ENCODE data around the gene STXBP6. TPM values are rescaled to one million over a fixed set of nuclear protein-coding genes. Genes with fewer than 3 reads are reported as not detected.

STXBP6 gene
- total and polyA plus RNA-seq, 2 of the 13 experiments (the other 11 are each of a cell fraction or from before 2014, with no cell fraction given), result 35.3 to 42.8 TPM

DNA sequence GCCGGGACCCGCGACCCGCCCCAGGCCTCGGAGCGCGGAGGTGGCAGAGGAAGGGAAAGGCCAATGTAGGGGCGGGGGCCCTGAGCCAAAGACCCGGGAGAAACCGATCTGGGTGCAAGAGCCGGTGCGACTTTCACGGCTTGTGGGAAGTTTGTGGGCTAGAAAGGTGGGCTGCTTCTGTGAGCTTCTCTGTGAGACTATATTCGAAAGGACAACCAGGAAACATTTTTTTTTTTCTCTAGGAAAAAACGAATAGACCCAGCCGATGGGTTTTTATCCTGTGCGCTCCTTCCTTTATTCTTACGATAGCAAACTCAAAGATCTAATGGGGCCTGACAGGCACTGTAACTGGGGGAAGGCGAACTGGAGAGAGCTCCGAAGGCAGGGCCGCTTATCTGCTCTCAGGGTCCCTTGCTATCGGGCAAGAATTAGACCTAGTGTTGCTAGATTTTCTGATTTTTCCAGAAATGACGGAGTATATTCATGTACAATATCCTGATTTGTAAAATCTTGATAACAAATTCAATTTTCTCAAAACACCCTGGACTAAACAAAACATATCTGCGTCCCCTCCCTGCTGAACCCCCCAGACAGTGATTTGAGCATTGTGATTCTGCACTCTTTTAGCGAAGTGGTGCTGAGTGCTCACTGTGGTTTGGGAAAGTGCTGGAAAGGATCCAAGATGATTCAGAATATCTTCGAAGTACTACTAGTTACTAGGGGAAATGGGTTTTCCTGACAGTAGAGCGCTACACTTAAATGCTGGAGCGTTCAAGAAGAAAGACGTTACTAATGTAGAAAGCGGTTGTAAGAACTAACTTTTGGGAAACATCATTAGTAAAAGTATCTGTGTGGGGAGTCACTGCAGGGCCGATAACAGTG, 563 bp upstream of the STXBP6 start (continued):
- TF ChIP-seq ZNF256 (CRISPR knock-in tag; conservative IDR thresholded peaks at IDR 0.05) (no peak), NFKBIZ (CRISPR knock-in tag; IDR thresholded peaks at IDR 0.05) (no peak), HOXA3 (CRISPR knock-in tag; IDR thresholded peaks at IDR 0.05) (peak; percentile 12; the same call in 1 of the 2 replicates), SOX6 (IDR thresholded peaks at IDR 0.05) (no peak), SOX6 (CRISPR knock-in tag; IDR thresholded peaks at IDR 0.05) (no peak), CREB1 (IDR thresholded peaks at IDR 0.05) (no peak), CREB1 (CRISPR knock-in tag; IDR thresholded peaks at IDR 0.05) (no peak), ARNT (IDR thresholded peaks at IDR 0.05) (no peak), FOXO1 (CRISPR knock-in tag; IDR thresholded peaks at IDR 0.05) (no peak), ZNF180 (CRISPR knock-in tag; IDR thresholded peaks at IDR 0.05; ENCODE audit: borderline replicate concordance, low read depth) (0 out of 2 replicates have a peak, but pooled peaks have one; percentile 59), DR1 (CRISPR knock-in tag; IDR thresholded peaks at IDR 0.05) (no peak; the same call in 1 of the 2 replicates), NCOA5 (CRISPR knock-in tag; IDR thresholded peaks at IDR 0.05) (no peak), ZNF7 (CRISPR knock-in tag; IDR thresholded peaks at IDR 0.05) (no peak), TBX2 (CRISPR knock-in tag; IDR thresholded peaks at IDR 0.05; ENCODE audit: borderline replicate concordance) (no peak; the same call in 1 of the 2 replicates), IRF2 (CRISPR knock-in tag; IDR thresholded peaks at IDR 0.05) (no peak), ZNF160 (CRISPR knock-in tag; IDR thresholded peaks at IDR 0.05) (no peak), FOSL2 (CRISPR knock-in tag; IDR thresholded peaks at IDR 0.05) (no peak), RAD51 (IDR thresholded peaks at IDR 0.05; ENCODE audit: borderline replicate concordance) (no peak), ZNF431 (CRISPR knock-in tag; IDR thresholded peaks at IDR 0.05; ENCODE audit: borderline replicate concordance, low read depth) (no peak; the same call in 1 of the 2 replicates)
- TF ChIP-seq, protein P1, sequence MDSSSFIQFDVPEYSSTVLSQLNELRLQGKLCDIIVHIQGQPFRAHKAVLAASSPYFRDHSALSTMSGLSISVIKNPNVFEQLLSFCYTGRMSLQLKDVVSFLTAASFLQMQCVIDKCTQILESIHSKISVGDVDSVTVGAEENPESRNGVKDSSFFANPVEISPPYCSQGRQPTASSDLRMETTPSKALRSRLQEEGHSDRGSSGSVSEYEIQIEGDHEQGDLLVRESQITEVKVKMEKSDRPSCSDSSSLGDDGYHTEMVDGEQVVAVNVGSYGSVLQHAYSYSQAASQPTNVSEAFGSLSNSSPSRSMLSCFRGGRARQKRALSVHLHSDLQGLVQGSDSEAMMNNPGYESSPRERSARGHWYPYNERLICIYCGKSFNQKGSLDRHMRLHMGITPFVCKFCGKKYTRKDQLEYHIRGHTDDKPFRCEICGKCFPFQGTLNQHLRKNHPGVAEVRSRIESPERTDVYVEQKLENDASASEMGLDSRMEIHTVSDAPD (CRISPR knock-in tag; IDR thresholded peaks at IDR 0.05), result no peak
- TF ChIP-seq, protein P2, sequence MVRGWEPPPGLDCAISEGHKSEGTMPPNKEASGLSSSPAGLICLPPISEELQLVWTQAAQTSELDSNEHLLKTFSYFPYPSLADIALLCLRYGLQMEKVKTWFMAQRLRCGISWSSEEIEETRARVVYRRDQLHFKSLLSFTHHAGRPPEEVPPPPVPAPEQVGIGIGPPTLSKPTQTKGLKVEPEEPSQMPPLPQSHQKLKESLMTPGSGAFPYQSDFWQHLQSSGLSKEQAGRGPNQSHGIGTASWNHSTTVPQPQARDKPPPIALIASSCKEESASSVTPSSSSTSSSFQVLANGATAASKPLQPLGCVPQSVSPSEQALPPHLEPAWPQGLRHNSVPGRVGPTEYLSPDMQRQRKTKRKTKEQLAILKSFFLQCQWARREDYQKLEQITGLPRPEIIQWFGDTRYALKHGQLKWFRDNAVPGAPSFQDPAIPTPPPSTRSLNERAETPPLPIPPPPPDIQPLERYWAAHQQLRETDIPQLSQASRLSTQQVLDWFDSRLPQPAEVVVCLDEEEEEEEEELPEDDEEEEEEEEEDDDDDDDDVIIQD (CRISPR knock-in tag; IDR thresholded peaks at IDR 0.05; ENCODE audit: low read depth), result no peak; the same call in 1 of the 2 replicates
- TF ChIP-seq, protein P3, sequence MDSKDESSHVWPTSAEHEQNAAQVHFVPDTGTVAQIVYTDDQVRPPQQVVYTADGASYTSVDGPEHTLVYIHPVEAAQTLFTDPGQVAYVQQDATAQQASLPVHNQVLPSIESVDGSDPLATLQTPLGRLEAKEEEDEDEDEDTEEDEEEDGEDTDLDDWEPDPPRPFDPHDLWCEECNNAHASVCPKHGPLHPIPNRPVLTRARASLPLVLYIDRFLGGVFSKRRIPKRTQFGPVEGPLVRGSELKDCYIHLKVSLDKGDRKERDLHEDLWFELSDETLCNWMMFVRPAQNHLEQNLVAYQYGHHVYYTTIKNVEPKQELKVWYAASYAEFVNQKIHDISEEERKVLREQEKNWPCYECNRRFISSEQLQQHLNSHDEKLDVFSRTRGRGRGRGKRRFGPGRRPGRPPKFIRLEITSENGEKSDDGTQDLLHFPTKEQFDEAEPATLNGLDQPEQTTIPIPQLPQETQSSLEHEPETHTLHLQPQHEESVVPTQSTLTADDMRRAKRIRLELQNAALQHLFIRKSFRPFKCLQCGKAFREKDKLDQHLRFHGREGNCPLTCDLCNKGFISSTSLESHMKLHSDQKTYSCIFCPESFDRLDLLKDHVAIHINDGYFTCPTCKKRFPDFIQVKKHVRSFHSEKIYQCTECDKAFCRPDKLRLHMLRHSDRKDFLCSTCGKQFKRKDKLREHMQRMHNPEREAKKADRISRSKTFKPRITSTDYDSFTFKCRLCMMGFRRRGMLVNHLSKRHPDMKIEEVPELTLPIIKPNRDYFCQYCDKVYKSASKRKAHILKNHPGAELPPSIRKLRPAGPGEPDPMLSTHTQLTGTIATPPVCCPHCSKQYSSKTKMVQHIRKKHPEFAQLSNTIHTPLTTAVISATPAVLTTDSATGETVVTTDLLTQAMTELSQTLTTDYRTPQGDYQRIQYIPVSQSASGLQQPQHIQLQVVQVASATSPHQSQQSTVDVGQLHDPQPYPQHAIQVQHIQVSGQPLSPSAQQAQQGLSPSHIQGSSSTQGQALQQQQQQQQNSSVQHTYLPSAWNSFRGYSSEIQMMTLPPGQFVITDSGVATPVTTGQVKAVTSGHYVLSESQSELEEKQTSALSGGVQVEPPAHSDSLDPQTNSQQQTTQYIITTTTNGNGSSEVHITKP (CRISPR knock-in tag; IDR thresholded peaks at IDR 0.05; ENCODE audit: low read depth), result no peak
- TF ChIP-seq, protein P4, sequence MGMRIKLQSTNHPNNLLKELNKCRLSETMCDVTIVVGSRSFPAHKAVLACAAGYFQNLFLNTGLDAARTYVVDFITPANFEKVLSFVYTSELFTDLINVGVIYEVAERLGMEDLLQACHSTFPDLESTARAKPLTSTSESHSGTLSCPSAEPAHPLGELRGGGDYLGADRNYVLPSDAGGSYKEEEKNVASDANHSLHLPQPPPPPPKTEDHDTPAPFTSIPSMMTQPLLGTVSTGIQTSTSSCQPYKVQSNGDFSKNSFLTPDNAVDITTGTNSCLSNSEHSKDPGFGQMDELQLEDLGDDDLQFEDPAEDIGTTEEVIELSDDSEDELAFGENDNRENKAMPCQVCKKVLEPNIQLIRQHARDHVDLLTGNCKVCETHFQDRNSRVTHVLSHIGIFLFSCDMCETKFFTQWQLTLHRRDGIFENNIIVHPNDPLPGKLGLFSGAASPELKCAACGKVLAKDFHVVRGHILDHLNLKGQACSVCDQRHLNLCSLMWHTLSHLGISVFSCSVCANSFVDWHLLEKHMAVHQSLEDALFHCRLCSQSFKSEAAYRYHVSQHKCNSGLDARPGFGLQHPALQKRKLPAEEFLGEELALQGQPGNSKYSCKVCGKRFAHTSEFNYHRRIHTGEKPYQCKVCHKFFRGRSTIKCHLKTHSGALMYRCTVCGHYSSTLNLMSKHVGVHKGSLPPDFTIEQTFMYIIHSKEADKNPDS (CRISPR knock-in tag; IDR thresholded peaks at IDR 0.05), result no peak

Measured in HepG2 (cell line).